ENCODE data around the gene CGNL1.

CGNL1 gene

GRCh38 chr15:57424628-57425405 lies 48.5 kb downstream of the CGNL1 start:
- DNase-seq (ENCODE audit: low read depth), result no peak

GRCh38 chr15:57425842-57426241 lies 49.5 kb downstream of the CGNL1 start:
- no peak for DNase-seq (ENCODE audit: low read depth)

- no peak for DNase-seq (ENCODE audit: low read depth)
Measured at GRCh38 chr15:57427367-57427821, 51.1 kb downstream of the CGNL1 start.

GRCh38 chr15:57432141-57432741 lies 55.9 kb downstream of the CGNL1 start:
- no peak for DNase-seq (ENCODE audit: low read depth)

DNA sequence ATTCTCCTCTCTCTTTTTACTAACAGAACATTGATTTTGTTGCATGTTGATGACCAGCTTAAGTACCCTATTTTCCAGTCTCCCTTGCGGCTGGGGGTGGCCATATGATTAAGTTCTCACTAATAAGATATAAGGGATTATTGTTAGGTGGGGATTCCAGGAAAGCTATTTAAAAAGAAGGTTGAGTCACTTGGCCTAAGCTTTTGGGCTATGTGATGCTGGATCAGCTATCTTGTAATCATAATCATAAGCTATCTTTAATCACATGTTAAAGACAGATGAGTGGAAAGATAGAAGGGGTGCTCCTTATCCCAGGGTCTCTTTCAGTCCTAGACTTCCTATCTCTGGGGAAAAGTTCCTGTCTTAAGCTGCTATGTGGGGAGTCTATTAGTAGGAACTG lies 59.9 kb downstream of the CGNL1 start:
- no peak for DNase-seq (ENCODE audit: low read depth)

DNA sequence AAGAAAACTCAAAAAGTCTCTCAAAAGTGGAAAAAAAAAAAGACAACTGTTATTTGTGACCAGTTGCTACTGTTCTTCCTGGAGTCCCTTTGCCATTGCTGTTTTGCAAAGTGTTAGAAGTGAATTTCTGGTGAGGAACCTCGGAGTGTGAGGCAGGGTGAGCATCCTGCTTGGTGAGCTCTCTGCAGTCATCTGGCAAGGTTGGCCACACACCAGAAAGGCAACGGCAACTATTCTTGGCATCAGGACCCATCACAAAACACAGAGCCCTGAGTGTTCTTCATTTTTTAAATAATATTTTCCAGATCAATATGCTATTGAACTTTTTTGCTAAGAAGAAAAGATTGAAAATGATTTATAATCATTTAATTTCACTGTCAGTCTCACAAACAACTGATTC lies 60.7 kb downstream of the CGNL1 start:
- DNase-seq (ENCODE audit: low read depth), result no peak

- no peak for DNase-seq (ENCODE audit: low read depth)
Measured at GRCh38 chr15:57437564-57437963, 61.3 kb downstream of the CGNL1 start.

- DNase-seq (ENCODE audit: low read depth), result no peak
Measured at GRCh38 chr15:57438166-57438565, 61.9 kb downstream of the CGNL1 start.

DNA sequence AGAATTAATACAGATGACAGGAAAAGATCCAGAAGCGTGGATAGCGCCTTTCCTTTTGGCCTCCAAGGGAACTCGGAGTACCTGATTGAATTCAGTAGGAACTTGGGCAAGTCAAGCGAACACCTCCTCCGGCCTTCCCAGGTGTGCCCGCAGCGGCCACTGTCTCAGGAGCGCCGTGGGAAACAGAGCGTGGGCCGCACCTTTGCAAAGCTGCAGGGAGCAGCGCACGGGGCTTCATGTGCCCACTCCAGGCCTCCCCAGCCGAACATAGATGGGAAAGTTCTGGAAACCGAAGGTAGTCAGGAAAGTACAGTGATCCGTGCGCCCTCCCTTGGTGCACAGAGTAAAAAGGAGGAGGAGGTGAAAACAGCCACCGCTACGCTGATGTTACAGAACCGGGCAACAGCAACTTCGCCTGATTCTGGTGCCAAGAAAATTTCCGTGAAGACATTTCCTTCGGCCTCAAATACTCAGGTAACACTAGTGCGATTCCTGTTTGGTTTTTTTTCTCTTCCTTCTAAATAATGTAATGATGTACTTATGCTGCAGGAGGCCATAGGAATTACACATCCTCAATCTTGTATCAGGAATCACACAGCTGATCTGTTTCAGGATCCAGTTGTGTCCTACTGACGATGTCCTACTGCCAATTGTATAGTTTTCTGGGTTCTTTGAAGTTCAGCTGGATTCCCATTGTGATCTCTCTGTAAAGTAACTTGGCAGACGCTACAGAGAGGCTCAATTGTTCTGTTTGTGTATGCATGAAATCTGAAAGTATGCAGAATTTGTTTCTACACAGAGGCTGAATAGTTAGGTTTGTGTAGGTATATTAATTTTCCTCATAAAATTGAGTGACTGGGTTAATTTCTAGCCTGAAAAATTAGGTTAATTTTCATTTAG lies 63.1 kb downstream of the CGNL1 start:
- DNase-seq (ENCODE audit: low read depth), result no peak

- no peak for DNase-seq (ENCODE audit: low read depth)
Measured at GRCh38 chr15:57440167-57440566, 63.9 kb downstream of the CGNL1 start.

GRCh38 chr15:57440799-57441198 lies 64.5 kb downstream of the CGNL1 start:
- no peak for DNase-seq (ENCODE audit: low read depth)

DNA sequence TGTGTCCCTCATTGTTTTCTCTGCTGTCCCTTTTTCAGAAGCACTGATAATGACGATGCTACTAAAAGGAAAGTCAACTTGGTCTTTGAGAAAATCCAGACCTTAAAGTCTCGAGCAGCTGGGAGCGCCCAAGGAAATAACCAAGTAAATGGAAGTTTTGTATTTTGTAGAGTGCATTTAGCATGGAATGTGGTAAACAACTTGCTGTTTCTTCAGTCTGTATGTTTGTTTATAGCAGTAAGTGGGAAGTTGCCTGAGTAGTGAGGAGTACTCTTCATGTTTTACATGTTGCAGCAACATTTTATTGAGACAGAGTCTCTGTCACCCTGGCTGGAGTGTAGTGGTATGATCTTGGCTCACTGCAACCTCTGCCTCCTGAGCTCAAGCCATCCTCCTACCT lies 66.0 kb downstream of the CGNL1 start:
- DNase-seq (ENCODE audit: low read depth), result no peak

DNA sequence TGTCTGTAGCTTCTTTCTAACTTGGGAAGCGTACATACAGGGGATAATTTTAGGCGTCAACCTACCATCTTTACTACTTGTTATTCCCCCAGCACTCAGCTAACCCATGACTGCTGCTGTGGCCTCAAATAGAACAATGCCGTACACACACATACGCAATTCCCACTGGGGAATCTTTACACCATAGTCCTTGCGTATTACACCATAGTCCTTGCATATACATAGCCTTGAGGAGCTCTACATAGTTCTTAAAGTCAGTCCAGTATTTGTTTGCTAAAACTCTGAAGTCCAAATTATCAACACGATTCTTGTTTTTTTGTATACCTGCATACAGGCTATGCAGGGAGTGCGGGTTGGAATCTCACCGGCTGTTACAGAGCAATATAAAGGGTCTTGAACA lies 67.2 kb downstream of the CGNL1 start:
- no peak for DNase-seq (ENCODE audit: low read depth)

DNA sequence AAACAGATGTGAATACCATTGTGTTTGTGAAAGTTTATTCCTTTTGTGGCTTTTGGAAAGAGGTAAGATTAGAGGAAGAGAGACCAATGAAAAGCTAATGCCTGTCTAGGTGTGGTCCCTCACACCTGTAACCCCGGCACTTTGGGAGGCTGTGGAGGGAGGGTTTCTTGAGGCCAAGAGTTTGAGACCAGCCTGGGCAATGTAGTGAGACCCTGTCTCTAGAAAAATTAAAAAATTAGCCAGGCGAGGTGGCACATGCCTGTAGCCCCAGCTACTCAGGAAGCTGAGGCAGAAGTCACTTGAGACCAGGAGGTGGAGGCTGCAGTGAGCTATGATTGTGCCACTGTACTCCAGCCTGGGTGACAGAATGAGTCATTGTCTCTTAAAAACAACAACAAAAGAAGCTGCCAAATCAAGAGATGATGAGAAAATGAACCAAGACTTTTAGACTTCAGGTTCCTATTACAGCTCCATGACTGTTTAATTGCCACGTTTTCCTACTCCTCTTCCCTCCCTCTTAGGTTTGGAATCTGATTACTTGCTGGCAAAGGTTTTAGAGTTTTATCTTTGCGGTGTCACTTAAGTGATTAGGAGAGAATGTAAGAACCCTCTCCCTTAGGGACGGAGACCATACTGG lies 68.7 kb downstream of the CGNL1 start:
- no peak for DNase-seq (ENCODE audit: low read depth)

GRCh38 chr15:57445872-57446271 lies 69.6 kb downstream of the CGNL1 start:
- DNase-seq (ENCODE audit: low read depth), result no peak

DNA sequence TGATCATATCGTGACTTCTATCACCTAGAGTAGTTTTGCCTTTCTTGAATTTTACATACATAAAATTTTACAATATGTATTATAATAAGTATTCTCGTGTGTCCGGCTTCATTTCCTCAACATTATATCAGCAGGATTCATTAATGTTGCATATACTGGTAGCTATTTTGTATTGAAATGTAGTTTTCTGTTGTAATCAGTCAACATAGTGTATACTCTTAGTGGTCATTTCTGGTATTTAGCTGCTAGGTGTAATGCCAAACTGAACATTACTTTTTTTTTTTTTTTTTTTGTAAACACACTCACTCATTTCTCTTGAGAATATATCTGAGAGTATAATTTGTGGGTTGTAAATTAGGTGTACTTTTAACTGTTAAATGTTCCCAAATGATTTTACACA lies 70.1 kb downstream of the CGNL1 start:
- no peak for DNase-seq (ENCODE audit: low read depth)

- DNase-seq (ENCODE audit: low read depth), result no peak
Measured at GRCh38 chr15:57451555-57451954, 75.2 kb downstream of the CGNL1 start.

- DNase-seq (ENCODE audit: low read depth), result no peak
Measured at GRCh38 chr15:57452090-57452754, 75.9 kb downstream of the CGNL1 start.

GRCh38 chr15:57455929-57456328 lies 79.6 kb downstream of the CGNL1 start:
- DNase-seq (ENCODE audit: low read depth), result no peak

DNA sequence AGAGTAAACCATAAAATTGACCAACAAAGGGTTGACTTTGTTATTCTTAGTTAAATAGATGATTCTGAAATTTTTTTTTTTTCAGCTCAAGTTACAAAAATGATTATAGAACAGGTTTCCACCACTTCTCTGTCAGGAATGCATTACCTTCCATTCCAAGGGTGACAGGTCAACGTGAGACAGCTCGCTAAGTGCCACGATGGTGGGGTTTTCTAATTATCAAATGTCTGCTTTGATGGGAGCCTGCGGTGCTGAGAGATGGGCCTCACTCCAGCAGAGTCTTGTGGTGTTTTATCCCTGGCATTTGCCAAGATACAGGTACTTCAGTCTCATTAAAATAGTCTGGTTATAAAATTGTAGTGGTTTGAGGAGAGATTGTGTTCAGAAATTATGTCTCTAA lies 80.3 kb downstream of the CGNL1 start:
- DNase-seq (ENCODE audit: low read depth), result no peak

DNA sequence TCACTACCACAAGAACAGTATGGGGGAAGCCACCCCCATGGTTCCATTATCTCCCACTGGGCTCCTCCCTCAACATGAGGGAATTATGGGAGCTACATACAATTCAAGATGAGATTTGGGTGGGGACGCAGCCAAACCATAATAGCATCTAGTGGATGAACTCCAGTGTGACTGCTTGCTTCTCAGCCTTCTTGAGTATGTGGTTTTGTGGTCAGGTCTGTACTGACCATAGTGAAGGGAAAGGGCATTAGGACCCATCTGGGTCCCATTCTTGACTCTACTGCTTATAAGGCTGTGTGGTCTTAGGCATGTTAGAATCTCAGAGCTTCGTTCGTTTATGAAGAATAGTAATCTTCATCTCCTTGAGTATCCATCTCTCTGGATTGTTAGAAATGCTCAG lies 81.4 kb downstream of the CGNL1 start:
- DNase-seq (ENCODE audit: low read depth), result no peak

DNA sequence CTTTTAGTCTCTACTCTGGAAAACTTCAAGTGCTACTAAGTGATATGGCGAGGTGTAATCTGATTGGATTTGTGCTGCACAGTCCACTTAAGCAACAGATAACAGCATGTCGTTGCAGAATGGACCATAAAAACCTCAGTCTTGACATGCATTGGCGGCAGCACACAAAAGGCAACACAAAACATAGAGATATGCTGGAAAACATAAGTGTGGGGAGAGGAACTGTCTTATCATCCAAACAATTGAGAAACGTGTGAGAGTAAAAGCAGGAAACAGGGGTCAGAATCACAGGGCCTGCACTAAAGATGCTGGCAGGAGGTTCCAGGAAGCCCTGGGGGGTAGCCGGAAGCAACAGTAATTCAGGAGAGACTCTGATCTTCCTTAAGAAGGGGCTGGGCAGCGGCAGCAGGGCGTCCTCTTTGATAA lies 82.1 kb downstream of the CGNL1 start:
- DNase-seq (ENCODE audit: low read depth), result no peak

All from activated T-cell treated with anti-CD3 and anti-CD28 coated beads for 24 hours (primary cell).